Cortex of kidney (tissue), 1 donor: ENCODE measurements around the gene C16orf89.
A peak's percentile ranks its signal among the peaks of the same experiment; 100 is the strongest.
"Not testable (repeated sequence)": the region's sequence is repeated elsewhere in the genome, so short reads cannot be mapped to it uniquely, and the experiment has no call there.

Source experiments
- DNase-seq: peaks from one replicate; lab custom pipeline; 2025; lab: John Stamatoyannopoulos, UW

Gene C16orf89

DNA sequence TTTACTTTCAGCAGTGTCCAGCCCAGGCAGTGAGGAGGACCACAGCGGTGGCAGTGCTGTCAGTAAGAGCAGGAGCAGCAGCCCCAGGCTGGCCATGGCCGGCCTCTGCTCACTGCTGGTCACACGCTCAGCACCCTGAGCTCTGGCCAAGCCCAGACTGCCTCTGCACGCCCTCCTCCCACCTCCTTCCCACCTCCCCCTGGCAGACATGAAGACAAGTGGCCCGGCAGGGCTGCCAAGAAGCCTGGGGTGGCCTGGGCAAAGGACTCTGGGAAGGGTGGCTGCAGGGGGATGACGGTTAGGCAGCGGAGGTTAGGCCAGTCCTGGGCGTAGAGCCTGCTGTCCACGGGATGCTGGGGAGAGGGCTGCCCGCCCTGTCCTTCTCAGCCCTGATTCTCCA, at the start of gene C16orf89:
Gene C16orf89, minus strand, starts transcription at position 144 of the 400 bp plus-strand sequence. Its CDS starts 48 bp downstream, at position 96.
- no peak for DNase-seq

DNA sequence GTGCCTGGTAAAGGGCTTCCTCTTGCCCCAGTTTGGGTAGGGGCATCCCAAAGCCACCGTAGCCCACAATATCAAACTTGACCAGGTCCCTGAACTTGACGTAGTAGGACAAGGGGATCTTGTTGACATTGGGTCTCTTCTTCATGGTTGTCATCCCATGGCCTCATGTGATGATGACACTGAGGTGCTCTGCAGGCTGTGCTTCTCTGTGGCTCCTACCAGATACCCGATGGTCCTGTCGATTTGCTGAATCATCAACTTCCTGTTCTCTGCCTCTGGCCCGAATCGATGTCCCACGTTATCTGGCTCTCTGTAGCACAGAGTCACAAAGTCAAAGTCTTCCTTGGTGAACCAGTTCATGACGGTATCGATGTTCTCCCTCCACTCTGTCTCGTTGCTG, 45.2 kb upstream of the C16orf89 start:
- DNase-seq = not testable (repeated sequence)

- DNase-seq = no peak
These were observed 42.9 kb upstream of the C16orf89 start for GRCh38 chr16:5108505-5109158.

DNA sequence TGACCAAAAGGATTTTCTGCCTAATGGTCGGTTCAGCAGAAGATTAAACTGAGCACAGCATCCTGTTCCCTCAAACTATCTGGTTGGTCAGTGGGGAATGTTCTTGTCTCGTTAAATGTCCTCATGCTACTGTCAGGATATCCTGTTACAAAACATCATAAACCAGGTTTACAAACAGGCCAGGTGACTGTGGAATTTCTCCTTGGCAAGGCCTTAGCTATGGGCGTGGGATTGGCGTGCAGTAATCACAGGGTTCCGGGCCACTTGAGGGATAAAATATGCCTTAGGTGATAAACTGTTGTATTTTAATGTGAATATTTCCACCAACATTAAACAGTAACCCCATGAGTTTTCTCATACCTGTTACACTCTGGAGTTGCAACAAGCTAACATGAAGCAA, 39.3 kb upstream of the C16orf89 start:
- DNase-seq = not testable (repeated sequence)

GRCh38 chr16:5103296-5104032, 37.7 kb upstream of the C16orf89 start:
- DNase-seq = not testable (repeated sequence)

DNA sequence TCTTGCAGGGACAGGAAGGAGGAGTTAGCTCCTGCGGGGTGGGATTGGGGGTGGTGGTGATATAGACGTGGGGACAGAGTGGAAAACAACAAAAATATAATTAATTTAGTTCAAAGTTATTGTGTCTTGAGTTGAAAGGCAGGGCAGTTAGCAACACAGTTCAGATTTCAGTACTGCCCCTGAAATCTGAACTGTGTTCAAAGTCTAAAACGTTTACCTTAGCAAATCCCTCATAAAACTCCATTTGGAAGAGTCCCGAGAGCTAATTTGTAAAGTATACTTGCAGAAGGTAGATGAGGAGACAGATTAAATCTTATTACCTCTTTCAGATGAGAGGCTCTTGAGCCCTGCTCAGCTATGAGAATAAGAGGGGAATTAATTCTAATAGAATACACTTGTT, 33.4 kb upstream of the C16orf89 start:
- DNase-seq = not testable (repeated sequence)

GRCh38 chr16:5098221-5099159, 32.7 kb upstream of the C16orf89 start:
- not testable (repeated sequence) for DNase-seq

- peak; percentile 16 for DNase-seq
These were observed 31.9 kb upstream of the C16orf89 start, which contains the start of gene EEF2KMT for GRCh38 chr16:5097470-5098220. TSS of gene EEF2KMT (minus strand) at chr16:5097795. CDS start at chr16:5097739, 56 bp downstream.

- DNase-seq = not testable (repeated sequence)
These were observed 31.3 kb upstream of the C16orf89 start for GRCh38 chr16:5097061-5097469.

- not testable (repeated sequence) for DNase-seq
These were observed 30.8 kb upstream of the C16orf89 start for GRCh38 chr16:5096437-5097060.

DNA sequence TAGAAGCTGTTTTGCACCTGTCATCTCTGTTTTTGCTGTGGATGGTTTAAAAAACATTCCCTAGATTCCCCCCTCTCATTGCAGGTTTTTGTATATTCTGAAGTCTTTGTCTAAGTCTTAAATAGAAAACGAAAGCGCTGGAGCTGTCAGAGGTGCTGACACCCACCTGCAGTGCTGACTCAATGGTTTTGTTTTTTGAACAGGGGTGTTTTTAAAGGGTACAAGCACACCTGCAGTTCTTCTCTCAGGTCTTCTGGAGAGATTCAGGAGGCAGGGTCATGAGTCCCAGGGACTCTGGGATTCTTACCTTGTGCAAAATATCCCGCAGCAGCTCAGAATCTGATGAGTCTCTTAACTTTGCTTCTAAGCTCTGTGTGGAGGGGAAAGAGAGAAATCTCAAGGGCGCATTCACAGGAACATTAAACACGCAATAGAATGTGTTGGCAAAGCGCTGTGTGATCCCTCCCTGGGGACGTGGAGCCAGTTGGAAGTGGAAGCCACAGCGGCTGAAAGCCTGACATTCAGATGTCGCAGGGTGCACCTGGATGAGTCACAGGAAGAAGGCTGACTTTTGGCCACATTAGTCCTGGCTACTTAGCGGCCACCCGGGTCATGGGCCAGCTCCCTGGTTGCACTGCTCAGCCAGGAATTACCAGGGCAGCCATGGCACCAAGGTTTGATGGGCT, 29.5 kb upstream of the C16orf89 start:
- not testable (repeated sequence) for DNase-seq

DNA sequence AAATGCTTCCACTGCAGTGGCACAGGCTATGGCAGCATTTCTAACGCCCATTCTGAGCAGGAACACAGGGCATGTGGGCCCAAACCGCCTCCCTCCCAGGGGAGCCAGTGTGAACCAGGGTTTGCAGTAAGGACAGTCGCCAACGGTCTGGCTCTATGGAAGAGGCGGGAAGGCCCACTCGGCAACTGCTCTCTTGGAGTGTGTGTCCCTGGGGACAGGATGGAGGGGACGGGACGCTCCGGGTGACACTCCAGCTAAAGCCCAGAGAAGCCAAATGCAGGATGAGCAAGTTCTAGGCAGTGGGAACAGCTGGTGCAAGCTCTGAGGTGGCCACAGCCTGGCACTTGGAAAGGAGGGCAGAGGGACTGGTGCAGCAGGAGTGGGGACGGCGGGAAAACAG, 28.0 kb upstream of the C16orf89 start:
- DNase-seq = not testable (repeated sequence)

DNA sequence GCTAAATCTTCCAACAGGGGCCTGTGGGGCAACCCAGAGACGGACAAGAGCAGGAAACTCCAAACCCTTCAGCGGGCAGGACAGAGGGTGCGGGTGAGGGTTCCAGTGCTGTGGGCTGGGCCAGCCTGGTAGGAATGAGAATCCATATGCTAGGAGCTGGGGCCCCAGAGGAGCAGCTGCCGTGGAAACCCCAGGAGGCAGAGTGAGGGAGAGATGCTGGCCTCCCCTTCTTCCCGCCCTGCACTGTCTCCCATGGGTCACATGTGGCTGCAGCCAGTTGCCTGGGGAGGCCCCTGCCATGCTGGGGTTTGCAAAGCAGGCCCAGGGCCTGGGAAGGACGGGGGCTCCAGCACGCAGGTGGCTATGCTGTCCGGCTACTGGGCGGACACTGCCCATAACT, 27.3 kb upstream of the C16orf89 start:
- not testable (repeated sequence) for DNase-seq

GRCh38 chr16:5090592-5090991, 24.8 kb upstream of the C16orf89 start:
- not testable (repeated sequence) for DNase-seq

DNA sequence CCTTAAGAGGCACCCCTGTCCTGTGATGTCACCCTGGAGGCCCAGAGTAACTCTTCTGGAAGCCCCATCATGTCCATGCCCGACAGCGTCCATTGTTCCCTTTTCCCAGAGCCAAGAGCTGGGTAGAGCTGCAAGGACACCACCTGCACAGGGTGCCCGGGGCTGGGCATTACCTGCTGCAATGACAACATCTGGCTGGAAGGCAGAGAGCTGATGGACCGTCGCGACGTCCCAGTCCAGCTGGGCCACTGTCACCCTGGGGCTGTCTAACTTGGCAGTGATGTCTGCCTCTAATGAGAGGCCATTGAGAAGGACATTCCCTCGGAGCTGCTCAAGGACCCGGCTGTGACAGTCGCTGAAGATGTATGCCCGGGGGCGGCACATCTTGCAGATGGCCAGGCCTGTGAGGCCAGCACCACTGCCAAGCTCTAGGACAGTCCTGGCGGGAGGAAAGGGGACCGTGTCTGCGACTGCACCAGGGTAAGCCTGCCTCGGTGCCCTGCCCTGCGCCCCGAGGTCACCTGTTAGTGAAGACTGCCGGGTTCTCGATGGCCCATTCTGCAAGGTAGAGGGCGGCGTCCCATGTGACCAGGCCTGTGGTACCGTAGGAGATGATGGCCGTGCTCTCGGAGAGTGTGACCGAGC, 24.3 kb upstream of the C16orf89 start:
- DNase-seq = not testable (repeated sequence)

GRCh38 chr16:5088936-5089335, 23.2 kb upstream of the C16orf89 start:
- not testable (repeated sequence) for DNase-seq

DNA sequence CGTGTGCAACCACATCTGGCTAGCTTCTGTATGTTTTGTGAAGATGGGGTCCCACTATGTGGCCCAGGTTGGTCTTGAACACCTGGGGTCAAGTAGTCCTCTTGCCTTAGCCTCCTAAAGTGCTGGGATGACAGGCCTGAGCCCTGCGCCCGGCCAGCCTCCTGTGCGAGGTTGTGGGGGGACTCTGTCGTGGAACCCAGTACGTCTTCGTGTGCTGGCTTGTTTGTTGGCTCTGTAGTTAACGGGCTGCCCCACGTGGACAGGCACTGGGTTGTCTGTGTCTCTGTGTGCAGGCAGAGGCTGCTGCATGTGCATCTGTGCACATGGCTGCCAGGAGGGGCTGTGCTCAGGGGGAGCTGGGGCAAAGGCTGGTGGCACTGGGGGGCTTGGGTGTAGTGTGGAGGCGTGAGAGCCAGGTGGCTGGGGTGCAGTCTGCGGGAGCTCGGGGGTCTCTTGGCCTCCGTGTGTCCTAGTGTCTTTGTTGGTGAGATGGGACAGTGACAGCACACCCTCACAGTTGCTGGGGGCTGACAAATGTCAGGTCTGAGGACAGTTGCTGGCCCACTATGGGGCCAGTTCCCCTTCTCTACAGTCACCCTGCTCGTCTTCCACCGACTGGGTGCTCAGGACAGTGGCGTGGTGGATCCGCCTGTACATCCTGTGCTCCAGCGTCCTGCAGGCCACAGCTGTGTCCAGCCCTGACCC, 22.5 kb upstream of the C16orf89 start:
- not testable (repeated sequence) for DNase-seq

GRCh38 chr16:5085716-5086115, 20.0 kb upstream of the C16orf89 start:
- DNase-seq = not testable (repeated sequence)

DNA sequence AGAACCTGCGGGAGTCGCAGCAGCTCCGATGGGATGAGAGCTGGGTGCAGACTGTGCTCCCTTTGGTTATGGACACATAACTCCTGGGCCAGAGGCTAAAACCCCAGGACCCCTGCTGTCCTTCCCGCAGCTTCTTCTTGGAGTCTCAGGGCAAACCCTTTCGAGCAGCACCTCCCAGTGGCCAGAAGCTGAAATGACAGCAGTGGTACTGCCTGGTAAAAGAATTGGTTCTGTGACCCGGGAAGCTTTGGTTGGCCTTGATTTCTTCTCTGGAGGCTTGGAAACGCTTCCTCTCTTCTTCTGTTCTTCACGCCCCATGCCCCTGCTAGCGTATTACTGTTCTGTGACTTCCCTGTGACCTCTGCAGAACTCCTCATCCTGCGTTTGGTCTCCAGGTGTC, 19.0 kb upstream of the C16orf89 start:
- not testable (repeated sequence) for DNase-seq
